ENCODE measurements around the gene ZFAND2B.
A peak's percentile ranks its signal among the peaks of the same experiment; 100 is the strongest.

The ZFAND2B gene

GRCh38 chr2:219225350-219225749, 18.8 kb downstream of the ZFAND2B start:
- DNase-seq, result no peak

- DNase-seq, result no peak
These were observed 21.7 kb downstream of the ZFAND2B start for GRCh38 chr2:219228041-219228910.

DNA sequence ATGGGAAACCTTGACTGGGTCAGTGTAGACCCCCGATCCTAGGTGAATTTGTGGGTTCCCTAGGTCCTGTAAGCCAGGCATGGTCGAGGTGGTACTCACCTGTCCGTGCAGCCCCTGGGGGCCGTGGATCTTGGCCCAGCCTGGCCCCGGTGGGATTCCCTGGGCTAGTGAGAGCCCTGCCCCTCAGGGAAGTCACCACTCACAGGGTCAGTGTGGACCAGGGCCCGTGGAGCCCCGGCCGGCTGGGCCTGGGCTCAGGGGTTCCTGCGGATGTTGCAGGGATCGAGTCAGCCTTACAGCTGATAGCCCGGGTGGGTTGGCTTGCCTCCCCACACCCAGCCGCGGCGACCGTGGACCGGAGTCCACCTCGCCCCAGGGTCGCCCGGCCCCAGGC, 22.3 kb downstream of the ZFAND2B start:
- no peak for DNase-seq

- DNase-seq, result peak; percentile 100
These were observed 22.9 kb downstream of the ZFAND2B start, which contains the start of the genes ANKZF1 and ATG9A for GRCh38 chr2:219229305-219230058. Gene ANKZF1 (plus strand): TSS chr2:219229806. CDS start chr2:219230258, 452 bp downstream. Gene ATG9A (minus strand): TSS chr2:219229636. CDS start chr2:219228024, 1,612 bp downstream.

DNA sequence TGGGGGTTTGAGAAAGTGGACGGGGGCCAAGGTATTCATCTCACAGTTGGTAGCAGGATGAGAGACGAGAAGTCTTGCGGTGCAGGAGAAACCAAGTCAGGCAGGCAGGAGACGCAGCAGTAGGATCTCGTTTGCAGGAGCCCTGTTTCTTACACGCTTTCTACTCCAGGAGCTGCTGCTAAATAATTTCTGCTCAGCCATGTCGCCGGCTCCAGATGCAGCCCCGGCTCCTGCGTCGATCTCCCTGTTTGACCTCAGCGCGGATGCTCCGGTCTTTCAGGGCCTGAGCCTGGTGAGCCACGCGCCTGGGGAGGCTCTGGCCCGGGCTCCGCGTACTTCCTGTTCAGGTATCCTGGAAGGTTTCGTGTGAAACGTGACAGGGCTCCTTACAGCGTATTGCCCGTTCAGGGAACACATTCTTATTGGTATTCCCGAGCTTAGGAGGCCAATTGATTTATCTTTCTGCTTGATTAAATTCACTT, 23.5 kb downstream of the ZFAND2B start:
- peak; percentile 46 for DNase-seq

- no peak for DNase-seq
These were observed 27.7 kb downstream of the ZFAND2B start for GRCh38 chr2:219234331-219234730.

DNA sequence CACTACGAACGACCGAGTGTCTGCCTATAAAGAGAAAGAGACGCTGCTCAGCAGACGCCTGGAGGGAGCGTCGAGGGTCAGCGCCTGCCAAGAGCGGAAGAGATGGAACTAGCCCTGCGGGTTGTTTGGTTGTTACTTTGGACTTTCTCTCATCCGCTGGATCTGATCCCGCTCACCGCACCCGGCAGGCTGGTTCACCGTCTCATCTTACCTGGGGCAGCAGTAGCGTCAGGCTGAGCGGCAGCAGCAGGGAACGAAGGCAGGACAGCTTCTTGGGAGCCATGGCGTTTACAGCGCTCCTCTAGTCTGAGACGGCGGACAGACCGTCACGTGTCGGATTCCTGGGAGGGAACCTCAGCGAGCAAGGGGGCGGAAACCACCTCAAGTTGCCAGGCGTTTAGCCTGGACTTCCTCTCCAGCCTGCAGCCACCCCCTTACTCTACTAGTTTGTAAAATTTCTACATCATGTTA, 36.7 kb downstream of the ZFAND2B start:
- peak; percentile 35 for DNase-seq

DNA sequence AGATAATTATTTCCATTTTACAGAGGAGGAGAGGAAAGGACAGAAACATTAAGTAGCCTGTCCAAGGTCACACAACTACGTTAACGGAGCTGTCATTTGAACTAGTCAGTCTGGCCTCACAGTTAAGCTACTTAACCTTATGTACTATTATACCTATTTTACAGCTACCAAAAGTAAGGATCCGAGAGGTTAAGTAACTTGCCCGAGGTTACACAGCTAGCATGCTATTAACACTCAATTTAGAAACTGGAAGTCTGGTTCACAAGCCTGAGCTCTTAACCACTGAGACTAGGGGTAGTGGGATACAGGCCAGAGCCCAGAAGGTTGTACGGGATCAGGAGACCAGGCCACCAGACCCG, 38.2 kb downstream of the ZFAND2B start:
- DNase-seq, result no peak

DNA sequence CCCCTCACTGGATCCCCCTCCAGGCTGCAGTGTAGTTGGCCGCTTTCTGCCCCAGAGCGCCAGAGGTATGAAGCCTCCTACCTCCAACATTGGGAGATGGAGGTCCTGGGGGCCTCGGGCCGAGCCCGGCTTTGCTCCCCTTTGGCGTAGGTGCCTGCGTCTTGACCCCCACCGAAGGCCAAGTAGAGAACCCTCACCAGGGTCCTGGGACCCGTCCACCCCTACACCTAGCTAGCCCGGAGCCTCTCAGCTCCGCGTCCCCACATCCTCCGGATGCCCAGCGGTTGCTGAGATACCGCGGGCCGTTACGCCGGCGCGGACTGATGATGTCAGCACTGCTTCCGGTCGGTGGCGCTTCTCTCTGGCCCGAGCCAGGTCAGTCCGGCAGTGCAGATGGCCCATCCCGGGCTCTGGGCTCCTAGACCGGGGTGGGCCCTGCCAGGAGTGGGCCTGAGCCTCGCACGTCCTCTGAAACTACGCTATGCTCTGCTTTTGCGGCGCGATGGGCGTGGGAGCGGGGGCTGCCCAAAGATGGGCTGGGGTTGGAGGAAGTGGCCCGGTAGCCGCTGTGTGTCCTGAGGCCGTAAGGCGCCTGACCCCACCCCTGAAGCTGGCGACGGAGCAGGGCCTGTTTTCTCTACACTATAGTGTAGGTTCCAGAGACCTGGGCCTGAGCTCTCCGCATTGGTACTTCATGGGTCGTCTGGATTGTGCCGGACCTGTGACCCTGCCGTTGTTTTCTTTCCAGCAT, 38.7 kb downstream of the ZFAND2B start, which contains the start of the genes GLB1L and STK16:
GLB1L (minus strand) TSS at position 297 of the 751 bp plus-strand sequence. CDS start 1,871 bp downstream, outside the sequence.
STK16 (plus strand) TSS at position 332 of the 751 bp plus-strand sequence. CDS start 521 bp downstream, outside the sequence.
- DNase-seq, result peak; percentile 90

DNA sequence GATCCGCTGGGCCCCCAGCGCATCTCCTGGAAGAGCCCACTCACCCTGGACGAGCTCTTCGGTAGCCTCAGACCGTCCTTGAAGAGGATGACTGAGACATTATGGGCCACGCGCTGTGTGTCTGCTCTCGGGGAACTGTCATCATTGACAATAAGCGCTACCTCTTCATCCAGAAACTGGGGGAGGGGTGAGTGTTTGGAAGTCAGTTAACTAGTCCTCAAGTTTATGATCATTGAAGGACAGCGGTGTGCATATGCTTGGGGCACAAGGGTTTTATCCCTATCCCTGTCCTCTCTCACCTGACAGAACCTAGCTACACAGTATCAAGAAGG, 39.3 kb downstream of the ZFAND2B start:
- DNase-seq, result no peak

- DNase-seq, result no peak
These were observed 40.0 kb downstream of the ZFAND2B start for GRCh38 chr2:219246559-219246958.

DNA sequence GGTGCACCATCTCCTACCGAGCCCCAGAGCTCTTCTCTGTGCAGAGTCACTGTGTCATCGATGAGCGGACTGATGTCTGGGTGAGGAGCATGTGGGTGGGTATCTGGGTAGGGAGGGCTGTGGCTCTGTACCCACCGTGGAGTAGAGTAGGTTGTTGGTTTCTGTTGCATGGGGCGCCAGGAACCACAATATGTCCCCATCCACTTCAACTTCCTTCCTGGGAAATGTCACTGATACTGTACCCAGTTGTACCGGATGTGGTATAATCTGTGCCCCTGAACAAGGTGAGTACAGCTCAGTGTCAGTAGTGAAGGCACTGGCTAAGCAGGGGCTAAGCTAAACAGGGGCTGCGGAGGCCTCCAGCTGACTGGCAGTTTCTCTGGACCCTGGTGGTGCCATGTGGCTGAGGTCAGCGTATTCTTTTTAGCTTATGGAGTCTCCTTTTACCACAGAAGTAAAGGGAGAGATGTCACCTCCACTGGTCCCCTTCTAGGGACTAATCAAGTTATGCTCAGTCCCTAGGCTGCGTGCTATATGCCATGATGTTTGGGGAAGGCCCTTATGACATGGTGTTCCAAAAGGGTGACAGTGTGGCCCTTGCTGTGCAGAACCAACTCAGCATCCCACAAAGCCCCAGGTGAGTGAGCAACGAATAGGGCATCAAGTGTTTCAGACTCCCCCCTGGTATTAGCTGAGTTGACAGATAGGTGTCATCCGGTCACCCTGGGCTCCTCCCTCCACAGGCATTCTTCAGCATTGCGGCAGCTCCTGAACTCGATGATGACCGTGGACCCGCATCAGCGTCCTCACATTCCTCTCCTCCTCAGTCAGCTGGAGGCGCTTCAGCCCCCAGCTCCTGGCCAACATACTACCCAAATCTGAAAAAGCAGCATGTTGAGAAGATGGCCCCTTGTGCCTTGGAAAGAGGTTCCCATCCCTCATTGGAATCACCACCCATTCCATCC, 41.4 kb downstream of the ZFAND2B start:
- no peak for DNase-seq

- DNase-seq, result no peak
These were observed 42.2 kb downstream of the ZFAND2B start for GRCh38 chr2:219248845-219249202.

GRCh38 chr2:219249203-219249980, 42.8 kb downstream of the ZFAND2B start:
- peak; percentile 71 for DNase-seq

DNA sequence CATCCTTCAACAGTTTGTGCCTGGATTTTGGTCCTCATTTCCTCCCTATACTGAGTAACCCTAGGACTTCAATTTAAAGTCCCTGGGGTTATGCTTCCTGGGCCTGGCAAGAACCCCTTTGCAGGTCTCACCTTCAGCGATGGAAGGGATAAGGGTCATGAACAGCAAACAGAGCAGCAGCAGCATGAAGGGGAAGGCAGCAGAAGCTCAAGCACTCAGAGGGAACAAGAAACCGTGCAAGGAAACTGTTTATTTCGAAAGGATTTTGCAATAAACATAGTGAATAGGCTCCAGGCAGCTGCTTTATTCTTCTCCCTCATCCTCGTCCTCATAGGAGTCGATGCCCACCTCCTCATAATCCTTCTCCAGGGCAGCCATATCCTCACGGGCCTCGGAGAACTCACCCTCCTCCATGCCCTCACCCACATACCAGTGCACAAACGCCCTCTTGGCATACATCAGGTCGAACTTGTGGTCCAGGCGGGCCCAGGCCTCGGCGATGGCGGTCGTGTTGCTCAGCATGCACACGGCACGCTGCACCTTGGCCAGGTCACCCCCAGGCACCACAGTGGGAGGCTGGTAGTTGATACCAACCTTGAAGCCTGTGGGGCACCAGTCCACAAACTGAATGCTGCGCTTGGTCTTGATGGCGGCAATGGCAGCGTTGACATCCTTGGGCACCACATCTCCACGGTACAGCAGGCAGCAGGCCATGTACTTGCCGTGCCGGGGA, 43.6 kb downstream of the ZFAND2B start:
- no peak for DNase-seq

- no peak for DNase-seq
These were observed 45.1 kb downstream of the ZFAND2B start for GRCh38 chr2:219251656-219252055.

DNA sequence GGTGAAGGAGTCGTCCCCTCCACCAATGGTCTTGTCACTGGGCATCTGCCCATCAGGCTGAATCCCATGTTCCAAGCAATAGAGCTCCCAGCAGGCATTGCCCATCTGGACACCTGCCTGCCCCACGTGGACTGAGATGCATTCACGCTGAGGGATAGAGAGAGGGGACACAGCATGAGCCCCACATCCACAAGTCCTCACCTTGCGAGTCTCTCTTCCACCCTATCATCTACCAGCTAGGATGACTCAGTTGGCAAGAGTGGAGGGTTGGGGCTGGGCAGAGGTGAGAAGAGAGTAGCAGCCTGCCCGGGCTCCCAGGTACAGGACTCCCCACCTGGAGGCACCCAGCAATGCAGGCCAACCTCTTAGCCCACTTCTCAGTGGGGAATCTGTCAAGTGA, 45.5 kb downstream of the ZFAND2B start:
- DNase-seq, result no peak

DNA sequence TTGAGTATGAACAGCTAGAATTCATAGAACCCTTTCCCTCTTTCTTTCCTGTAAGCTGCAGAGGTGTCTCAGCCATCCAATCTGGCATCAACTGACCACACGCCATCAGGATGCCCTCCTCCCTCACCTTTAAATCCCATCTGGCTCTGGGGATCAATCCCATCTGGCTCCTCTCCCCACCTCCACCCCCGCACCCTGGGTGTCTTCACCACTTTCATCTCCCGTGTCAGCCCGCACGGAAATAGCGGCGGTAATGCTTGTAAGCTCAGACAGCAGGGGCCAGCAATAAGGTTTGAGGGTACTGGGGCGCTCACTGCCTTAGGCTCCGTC, 46.0 kb downstream of the ZFAND2B start:
- no peak for DNase-seq

- DNase-seq, result peak; percentile 37
These were observed 46.5 kb downstream of the ZFAND2B start, which contains the start of gene TUBA4B for GRCh38 chr2:219252900-219253752. Gene TUBA4B (plus strand): TSS chr2:219253243. CDS start chr2:219253408, 165 bp downstream.

All from HCEC 1CT (cell line).